Endothelial cell of umbilical vein (primary cell): ENCODE measurements around the gene HSP90AA1.

Experiments used
- EZH2 ChIP-seq: IDR thresholded peaks from 2 replicates; pipeline ENCODE4 v1.6.1; 2012; ENCODE audit warnings: borderline replicate concordance, low read depth, mild to moderate bottlenecking, moderate library complexity, low read length, inconsistent platforms; ENCODE audit not compliant: severe bottlenecking
- JUN ChIP-seq: IDR thresholded peaks from 2 replicates; pipeline ENCODE4 v1.6.1; 2011; ENCODE audit warnings: borderline replicate concordance, low read depth; ENCODE audit not compliant: insufficient read length, insufficient read depth
- MYC ChIP-seq: IDR thresholded peaks from one replicate; pipeline ENCODE4 v1.6.1; 2011; ENCODE audit warnings: mild to moderate bottlenecking, low read depth, low read length
- POLR2A ChIP-seq: IDR thresholded peaks from 2 replicates; pipeline ENCODE4 v1.6.1; 2012; ENCODE audit warnings: low read depth, mild to moderate bottlenecking, control low read depth, low read length
- POLR2AphosphoS5 ChIP-seq: IDR thresholded peaks from 2 replicates; pipeline ENCODE4 v1.6.1; 2012; ENCODE audit warnings: low read depth, mild to moderate bottlenecking, control low read depth, low read length, moderate library complexity; ENCODE audit not compliant: insufficient read depth
- TF ChIP-seq, protein P1 (sequence below), 2 donors: IDR thresholded peaks; 1 replicate in 1 of 2; 2 replicates in 1 of 2; pipeline ENCODE4 v1.5.1; 2011; ENCODE audit warnings: low read length in 2 of 2, mild to moderate bottlenecking in 2 of 2, moderate library complexity in 2 of 2, control low read depth in 1 of 2, inconsistent platforms in 1 of 2, low read depth in 1 of 2; ENCODE audit not compliant: insufficient read depth in 1 of 2; ENCODE audit errors: extremely low read depth in 1 of 2

GRCh38 chr14:102057480-102058114, 29.2 kb downstream of the HSP90AA1 start:
- TF ChIP-seq, protein P1, sequence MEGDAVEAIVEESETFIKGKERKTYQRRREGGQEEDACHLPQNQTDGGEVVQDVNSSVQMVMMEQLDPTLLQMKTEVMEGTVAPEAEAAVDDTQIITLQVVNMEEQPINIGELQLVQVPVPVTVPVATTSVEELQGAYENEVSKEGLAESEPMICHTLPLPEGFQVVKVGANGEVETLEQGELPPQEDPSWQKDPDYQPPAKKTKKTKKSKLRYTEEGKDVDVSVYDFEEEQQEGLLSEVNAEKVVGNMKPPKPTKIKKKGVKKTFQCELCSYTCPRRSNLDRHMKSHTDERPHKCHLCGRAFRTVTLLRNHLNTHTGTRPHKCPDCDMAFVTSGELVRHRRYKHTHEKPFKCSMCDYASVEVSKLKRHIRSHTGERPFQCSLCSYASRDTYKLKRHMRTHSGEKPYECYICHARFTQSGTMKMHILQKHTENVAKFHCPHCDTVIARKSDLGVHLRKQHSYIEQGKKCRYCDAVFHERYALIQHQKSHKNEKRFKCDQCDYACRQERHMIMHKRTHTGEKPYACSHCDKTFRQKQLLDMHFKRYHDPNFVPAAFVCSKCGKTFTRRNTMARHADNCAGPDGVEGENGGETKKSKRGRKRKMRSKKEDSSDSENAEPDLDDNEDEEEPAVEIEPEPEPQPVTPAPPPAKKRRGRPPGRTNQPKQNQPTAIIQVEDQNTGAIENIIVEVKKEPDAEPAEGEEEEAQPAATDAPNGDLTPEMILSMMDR (IDR thresholded peaks at IDR 0.05; ENCODE audit: extremely low read depth in 1 of 2, insufficient read depth in 1 of 2, low read depth in 1 of 2, low read length in 2 of 2) = no peak
- TF ChIP-seq MYC (no peak), JUN (no peak), POLR2AphosphoS5 (no peak), EZH2 (no peak), POLR2A (no peak)
